Heart left ventricle (tissue), 16 donors: ENCODE measurements around the gene ZNF641. TPM values are rescaled to one million over a fixed set of nuclear protein-coding genes. Genes with fewer than 3 reads are reported as not detected.

Source experiments
- ATAC-seq, 4 donors: fragments of 200-7000 bp; cut with Tn5 transposase; one replicate each; pipeline ENCODE4 v1.9.1; 2020 to 2022; ENCODE audit warnings: moderate library complexity in 4 of 4, mild to moderate bottlenecking in 3 of 4, moderate number of reproducible peaks in 1 of 4
- DNase-seq, 5 donors: peaks; one replicate each; pipeline ENCODE4 v3.0.0-alpha.2; 2020
- H3K27ac ChIP-seq, 12 donors: fragments of 200-600 bp; sonication (generic) in 4 of 12; one replicate each; pipeline versions ENCODE4 v1.5.0 to v1.8.0; 2016 to 2022; ENCODE audit warnings: mild to moderate bottlenecking in 2 of 12
- H3K27me3 ChIP-seq, 9 donors: fragments of 200-600 bp; sonication (generic) in 2 of 9; one replicate each; pipeline versions ENCODE4 v1.5.1 to v1.8.0; 2016 to 2022; ENCODE audit warnings: mild to moderate bottlenecking in 3 of 9
- H3K36me3 ChIP-seq, 9 donors: fragments of 200-600 bp; sonication (generic) in 2 of 9; one replicate each; pipeline versions ENCODE4 v1.5.0 to v1.8.0; 2018 to 2022; ENCODE audit warnings: mild to moderate bottlenecking in 2 of 9
- H3K4me1 ChIP-seq, 12 donors: fragments of 200-600 bp; sonication (generic) in 4 of 12; one replicate each; pipeline versions ENCODE4 v1.5.0 to v1.8.0; 2016 to 2022; ENCODE audit warnings: mild to moderate bottlenecking in 3 of 12
- H3K4me3 ChIP-seq, 12 donors: fragments of 200-600 bp; sonication (generic) in 4 of 12; one replicate each; pipeline versions ENCODE4 v1.5.0 to v1.8.0; 2017 to 2022; ENCODE audit warnings: mild to moderate bottlenecking in 9 of 12, moderate library complexity in 4 of 12
- H3K9me3 ChIP-seq, 12 donors: fragments of 200-600 bp; sonication (generic) in 4 of 12; one replicate each; pipeline versions ENCODE4 v1.5.0 to v1.8.0; 2016 to 2022; ENCODE audit warnings: mild to moderate bottlenecking in 1 of 12
- CTCF ChIP-seq, 12 donors: fragments of 200-600 bp; sonication (generic) in 4 of 12; IDR thresholded peaks; one replicate each; pipeline versions ENCODE4 v1.5.0 to v1.8.0; 2018 to 2022; ENCODE audit warnings: antibody characterized with exemption in 12 of 12, mild to moderate bottlenecking in 5 of 12
- POLR2A ChIP-seq, 2 donors: fragments of 450-650 bp; IDR thresholded peaks; one replicate each; pipeline ENCODE4 v1.6.1; 2017; ENCODE audit warnings: antibody characterized with exemption in 2 of 2, mild to moderate bottlenecking in 2 of 2, moderate library complexity in 2 of 2
- WGBS, 4 donors: extraction: QIAGEN DNeasy Blood & Tissue Kit in 2 of 4; methylation state at CpG; one replicate each; pipeline versions ENCODE4 v1.1.5 to v1.1.7; 2013 to 2018; 5-methylcytosine and 5-hydroxymethylcytosine counted together
- intact Hi-C, 10 donors: fragments of 100-400 bp; cut with DNase I; formaldehyde crosslinking; loops; one replicate each; pipeline versions ENCODE4 v1.11.1 to v1.14.2; 2022
- polyA plus RNA-seq, 2 donors: library from polyadenylated mRNA; stranded (reverse); fragments of 200-250 nt; gene quantifications; one replicate each; pipeline ENCODE4 v1.2.3, GENCODE V29; 2013
- total RNA-seq, 9 donors: library from RNA; depleted of rRNA in 2 of 9; stranded (reverse); fragments of >200 nt in 2 of 9; fragmentation: NEBNext Ultra II Directional in 3 of 9; extraction: Animal tissue kit (Norgen Biotek cat#: 25700) in 3 of 9; gene quantifications; one replicate each; pipeline versions ENCODE4 v1.1.0 to v1.2.4, GENCODE V29; 2016 to 2023
- donor health status: ischemic (EF 13 %, LVEDD 7.1; RV severe dilation, severe dysfunction).
- donor health status: healthy with polysubstance abuse.
- donor health status: DM: no; HTN: yes; CAD: no.
- donor health status: DM: no; HTN: no; CAD: no.
- donor health status: ischemic (EF 25% LVEDD 6.9; RV normal size, moderate dysfunction).
- donor health status: ischemic (EF 25% LVEDD 5.7; RV mildly dilated, moderate dysfunction).
- donor health status: healthy.
- donor health status: DM: yes; HTN: yes; CAD: no.
- donor health status: ischemic (EF 35%, LVEDD 5.7; RV mildly dilated, moderate dysfunction).
- donor health status: nonischemic (EF 11% LVEDD 7.7; RV severe dilation, severe dysfunction).
- donor health status: DM: yes; HTN: yes; CAD: no.
- donor health status: PGD.
- donor health status: ischemic (EF 29% LVEDD 5.4; RV normal size, mild dysfunction).
- donor health status: nonischemic (EF 23%, LVEDD 6.1; RV moderate dilation, normal function).

Gene ZNF641
- total and polyA plus RNA-seq, 11 donors: 6.9 to 21.1 (median 15.1) TPM

- H3K36me3 ChIP-seq: no peaks in the 10 kb centered on the region
- ATAC-seq (peak in 2 of 4 donors; percentile 49 to 51), DNase-seq (no peak)
- no peak for TF ChIP-seq POLR2A (IDR thresholded peaks at IDR 0.05)
- no peak for TF ChIP-seq CTCF (IDR thresholded peaks at IDR 0.05)
- H3K4me3 ChIP-seq: no peak overlapping the region
- H3K4me1 ChIP-seq: peaks cover 0 to 28% (median 11%) of the 10 kb centered on the region in 12 donors
- peak overlapping the region in 4 of 12 donors; percentile 1 to 51 (median 12) for H3K27ac ChIP-seq
- no peaks in the 10 kb centered on the region for H3K9me3 ChIP-seq
- WGBS, 4 donors: 71 to 79% (median 78%) methylated on average over 2 of the region's 2 CpGs
- peaks cover 0 to 3% (median 0%) of the 10 kb centered on the region in 9 donors for H3K27me3 ChIP-seq
- intact Hi-C loops: no loop called here
Observed at GRCh38 chr12:48388938-48389337, 38.2 kb upstream of the ZNF641 start.

- TF ChIP-seq POLR2A (IDR thresholded peaks at IDR 0.05) (no peak), CTCF (IDR thresholded peaks at IDR 0.05) (no peak)
- peak in 1 of 4 donors; percentile 79 for ATAC-seq
Observed at GRCh38 chr12:48388460-48388859, 37.7 kb upstream of the ZNF641 start.

DNA sequence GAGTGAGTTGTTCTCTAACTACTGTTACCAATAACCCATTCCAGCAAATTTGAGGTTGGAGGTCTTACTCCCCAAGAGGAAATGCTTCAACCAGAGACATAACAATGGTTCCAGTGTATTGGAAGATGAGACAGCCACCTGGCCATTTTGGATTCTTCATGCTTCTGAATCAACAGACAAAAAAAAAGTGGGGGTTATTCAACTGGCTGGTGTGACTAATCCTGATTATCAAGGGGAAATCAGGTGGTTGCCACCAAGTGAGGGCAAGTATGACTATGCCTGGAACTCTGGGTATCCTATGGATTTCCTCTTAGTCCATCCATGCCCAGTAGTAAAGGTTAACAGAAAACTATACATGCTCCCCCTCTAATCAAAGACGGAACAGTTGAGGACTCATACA lies 29.9 kb upstream of the ZNF641 start:
- Histone ChIP-seq H3K27me3 (peaks cover 0 to 3% (median 0%) of the 10 kb centered on the region in 9 donors), H3K36me3 (no peaks in the 10 kb centered on the region), H3K4me1 (no peaks in the 10 kb centered on the region), H3K9me3 (no peaks in the 10 kb centered on the region), H3K27ac (no peak overlapping the region), H3K4me3 (no peak overlapping the region)
- DNase-seq (no peak), ATAC-seq (no peak)
- 91 to 96% (median 93%) methylated on average over 1 of the region's 1 CpG for WGBS, 4 donors
- intact Hi-C loops: no loop called here
- TF ChIP-seq CTCF (IDR thresholded peaks at IDR 0.05) (no peak), POLR2A (IDR thresholded peaks at IDR 0.05) (no peak)

More at GRCh38 chr12:48388460-48388859, 37.7 kb upstream of the ZNF641 start:
- Histone ChIP-seq H3K27me3 (peaks cover 0 to 3% (median 0%) of the 10 kb centered on the region in 9 donors), H3K36me3 (no peaks in the 10 kb centered on the region), H3K4me1 (peaks cover 0 to 28% (median 11%) of the 10 kb centered on the region in 12 donors), H3K27ac (peak overlapping the region in 3 of 12 donors; percentile 1 to 51 (median 22)), H3K4me3 (no peak overlapping the region), H3K9me3 (no peaks in the 10 kb centered on the region)
- intact Hi-C loops: no loop called here
- WGBS, 4 donors: 73 to 85% (median 74%) methylated on average over 1 of the region's 1 CpG
- no peak for DNase-seq

DNA sequence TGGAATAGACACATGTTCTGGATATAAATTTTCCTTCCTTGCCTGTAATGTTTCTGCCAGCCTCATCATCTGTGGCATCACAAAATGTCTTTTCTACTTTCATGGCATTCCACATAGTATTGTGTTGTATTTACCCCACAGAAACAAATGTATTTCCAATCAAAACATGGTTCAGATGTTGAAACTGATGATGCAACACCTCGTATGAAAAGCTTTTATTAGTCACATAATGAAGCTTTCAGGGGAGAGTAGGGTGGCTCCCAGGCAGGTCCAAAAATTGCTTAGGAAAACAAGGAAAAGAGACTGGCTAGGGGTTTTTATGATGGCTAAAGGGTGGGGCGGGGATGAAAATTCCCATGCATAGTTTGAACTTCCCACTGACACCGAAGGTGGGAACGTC lies 29.1 kb upstream of the ZNF641 start:
- TF ChIP-seq CTCF (IDR thresholded peaks at IDR 0.05) (no peak), POLR2A (IDR thresholded peaks at IDR 0.05) (no peak)
- WGBS, 4 donors: 58 to 68% (median 63%) methylated on average over 4 of the region's 4 CpGs
- no peaks in the 10 kb centered on the region for H3K9me3 ChIP-seq
- ATAC-seq (no peak), DNase-seq (no peak)
- intact Hi-C loops: no loop called here
- peaks cover 0 to 2% (median 0%) of the 10 kb centered on the region in 9 donors for H3K27me3 ChIP-seq
- no peak overlapping the region for H3K27ac ChIP-seq
- no peaks in the 10 kb centered on the region for H3K36me3 ChIP-seq
- no peaks in the 10 kb centered on the region for H3K4me1 ChIP-seq
- H3K4me3 ChIP-seq: no peak overlapping the region
